ENCODE measurements around the gene ZNF157. TPM values are rescaled to one million over a fixed set of nuclear protein-coding genes. Genes with fewer than 3 reads are reported as not detected.

The ZNF157 gene
- total and polyA plus RNA-seq, 12 donors = 0.10 to 0.28 (median 0.22) TPM; not detected in 4

GRCh38 chrX:47351706-47352105 is 18.7 kb upstream of the ZNF157 start:
- no peak overlapping the region for H3K4me3 ChIP-seq
- intact Hi-C loops (cut with DNase I) = no loop called here
- DNase-seq = peak in 3 of 7 donors; percentile 24 to 46 (median 37)
- H3K9me3 ChIP-seq (replicated peaks in 1 of 3) = no peaks in the 10 kb centered on the region
- H3K36me3 ChIP-seq (replicated peaks in 1 of 2) = no peaks in the 10 kb centered on the region
- peaks cover 3% of the 10 kb centered on the region for H3K27me3 ChIP-seq
- WGBS, 4 donors = 53 to 70% (median 60%) methylated on average over 4 of the region's 4 CpGs
- TF ChIP-seq CTCF (IDR thresholded peaks at IDR 0.05) (no peak), POLR2A (IDR thresholded peaks at IDR 0.05) (no peak)
- H3K4me1 ChIP-seq (replicated peaks in 1 of 2) = no peaks in the 10 kb centered on the region
- no peak overlapping the region for H3K27ac ChIP-seq

- DNase-seq = peak in 2 of 7 donors; percentile 7 to 55
- Histone ChIP-seq H3K4me3 (no peak overlapping the region), H3K4me1 (replicated peaks in 1 of 2) (no peaks in the 10 kb centered on the region), H3K36me3 (replicated peaks in 1 of 2) (no peaks in the 10 kb centered on the region), H3K27ac (no peak overlapping the region), H3K9me3 (replicated peaks in 1 of 3) (no peaks in the 10 kb centered on the region), H3K27me3 (no peaks in the 10 kb centered on the region)
- WGBS, 4 donors = 22 to 52% (median 49%) methylated on average over 4 to 5 of the region's 5 CpGs
- TF ChIP-seq CTCF (IDR thresholded peaks at IDR 0.05) (no peak), POLR2A (IDR thresholded peaks at IDR 0.05) (no peak)
- intact Hi-C loops (cut with DNase I) = no loop called here
Measured at GRCh38 chrX:47358387-47359065, 11.9 kb upstream of the ZNF157 start.

- Histone ChIP-seq H3K9me3 (replicated peaks in 1 of 3) (no peaks in the 10 kb centered on the region), H3K27ac (peak overlapping the region in 1 of 5 donors; percentile 79), H3K27me3 (no peaks in the 10 kb centered on the region), H3K4me1 (replicated peaks in 1 of 2) (no peaks in the 10 kb centered on the region), H3K4me3 (no peak overlapping the region), H3K36me3 (replicated peaks in 1 of 2) (no peaks in the 10 kb centered on the region)
- no peak for TF ChIP-seq CTCF (IDR thresholded peaks at IDR 0.05)
- TF ChIP-seq POLR2A (IDR thresholded peaks at IDR 0.05) = no peak
- DNase-seq = no peak
- WGBS, 4 donors = 64 to 87% (median 76%) methylated on average over 7 of the region's 7 CpGs
- intact Hi-C loops (cut with DNase I) = no loop called here
Measured at GRCh38 chrX:47360423-47361179, 9.8 kb upstream of the ZNF157 start.

Measured in adrenal gland (tissue), 12 donors.